HG02588 (cell line): ENCODE data around the gene CARHSP1.
A peak's percentile ranks its signal among the peaks of the same experiment; 100 is the strongest.
"Not testable (repeated sequence)": the region's sequence is repeated elsewhere in the genome, so short reads cannot be mapped to it uniquely, and the experiment has no call there.

Experiments
- ATAC-seq: cut with Tn5 transposase; IDR thresholded peaks from one replicate; pipeline ENCODE4 v1.9.1; 2021; ENCODE audit warnings: mild to moderate bottlenecking, moderate library complexity; ENCODE audit not compliant: unreplicated experiment

Gene CARHSP1

GRCh38 chr16:8836797-8837196 lies 32.0 kb downstream of the CARHSP1 start:
- ATAC-seq = not testable (repeated sequence)

- no peak for ATAC-seq
These were observed 36.1 kb downstream of the CARHSP1 start for GRCh38 chr16:8832717-8833105.

GRCh38 chr16:8831871-8832716 lies 36.7 kb downstream of the CARHSP1 start:
- no peak for ATAC-seq

GRCh38 chr16:8831450-8831849 lies 37.4 kb downstream of the CARHSP1 start:
- ATAC-seq = no peak

- ATAC-seq = no peak
These were observed 40.2 kb downstream of the CARHSP1 start for GRCh38 chr16:8828541-8829165.

GRCh38 chr16:8826278-8826879 lies 42.4 kb downstream of the CARHSP1 start:
- no peak for ATAC-seq

- no peak for ATAC-seq
These were observed 46.4 kb downstream of the CARHSP1 start for GRCh38 chr16:8822403-8822802.

- ATAC-seq = no peak
These were observed 49.3 kb downstream of the CARHSP1 start for GRCh38 chr16:8819411-8820034.

GRCh38 chr16:8818504-8819270 lies 50.1 kb downstream of the CARHSP1 start:
- ATAC-seq = peak; percentile 78

- ATAC-seq = no peak
These were observed 51.7 kb downstream of the CARHSP1 start for GRCh38 chr16:8816967-8817655.

GRCh38 chr16:8814095-8814806 lies 54.6 kb downstream of the CARHSP1 start:
- no peak for ATAC-seq

GRCh38 chr16:8812162-8812843 lies 56.5 kb downstream of the CARHSP1 start:
- ATAC-seq = no peak

- ATAC-seq = no peak
These were observed 60.0 kb downstream of the CARHSP1 start for GRCh38 chr16:8808613-8809353.

GRCh38 chr16:8808009-8808408 lies 60.8 kb downstream of the CARHSP1 start:
- ATAC-seq = no peak

GRCh38 chr16:8807189-8807588 lies 61.6 kb downstream of the CARHSP1 start:
- no peak for ATAC-seq

GRCh38 chr16:8806272-8806983 lies 62.4 kb downstream of the CARHSP1 start:
- ATAC-seq = no peak

- ATAC-seq = no peak
These were observed 64.5 kb downstream of the CARHSP1 start for GRCh38 chr16:8804313-8804712.

- ATAC-seq = not testable (repeated sequence)
These were observed 65.1 kb downstream of the CARHSP1 start for GRCh38 chr16:8803733-8804132.
